ENCODE data around the gene FBXL20.
"Not testable (repeated sequence)": the region's sequence is repeated elsewhere in the genome, so short reads cannot be mapped to it uniquely, and the experiment has no call there.

The FBXL20 gene

DNA sequence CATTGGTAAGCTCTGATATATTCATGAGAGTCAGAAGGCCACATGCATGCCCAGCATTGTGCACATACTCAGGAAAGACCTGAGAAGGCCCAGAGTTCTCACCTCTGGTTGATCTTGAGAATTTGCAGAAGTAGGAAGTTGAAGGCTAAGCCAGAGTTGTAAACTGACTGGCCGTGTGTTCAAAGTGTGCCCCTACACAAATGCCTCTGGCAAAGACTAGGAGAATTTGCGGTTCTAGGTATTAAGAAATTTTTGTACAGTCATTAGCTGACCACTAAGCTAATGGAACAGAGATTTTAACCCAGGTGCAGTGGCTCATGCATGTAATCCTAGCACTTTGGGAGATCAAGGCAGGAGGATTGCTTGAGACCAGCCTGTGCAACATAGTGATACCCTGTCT, 25.0 kb downstream of the FBXL20 start:
- DNase-seq (ENCODE audit: low spot score), result no peak
- TF ChIP-seq, protein P1, sequence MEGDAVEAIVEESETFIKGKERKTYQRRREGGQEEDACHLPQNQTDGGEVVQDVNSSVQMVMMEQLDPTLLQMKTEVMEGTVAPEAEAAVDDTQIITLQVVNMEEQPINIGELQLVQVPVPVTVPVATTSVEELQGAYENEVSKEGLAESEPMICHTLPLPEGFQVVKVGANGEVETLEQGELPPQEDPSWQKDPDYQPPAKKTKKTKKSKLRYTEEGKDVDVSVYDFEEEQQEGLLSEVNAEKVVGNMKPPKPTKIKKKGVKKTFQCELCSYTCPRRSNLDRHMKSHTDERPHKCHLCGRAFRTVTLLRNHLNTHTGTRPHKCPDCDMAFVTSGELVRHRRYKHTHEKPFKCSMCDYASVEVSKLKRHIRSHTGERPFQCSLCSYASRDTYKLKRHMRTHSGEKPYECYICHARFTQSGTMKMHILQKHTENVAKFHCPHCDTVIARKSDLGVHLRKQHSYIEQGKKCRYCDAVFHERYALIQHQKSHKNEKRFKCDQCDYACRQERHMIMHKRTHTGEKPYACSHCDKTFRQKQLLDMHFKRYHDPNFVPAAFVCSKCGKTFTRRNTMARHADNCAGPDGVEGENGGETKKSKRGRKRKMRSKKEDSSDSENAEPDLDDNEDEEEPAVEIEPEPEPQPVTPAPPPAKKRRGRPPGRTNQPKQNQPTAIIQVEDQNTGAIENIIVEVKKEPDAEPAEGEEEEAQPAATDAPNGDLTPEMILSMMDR (IDR thresholded peaks at IDR 0.05; ENCODE audit: extremely low read depth, missing control alignments), result no peak

DNA sequence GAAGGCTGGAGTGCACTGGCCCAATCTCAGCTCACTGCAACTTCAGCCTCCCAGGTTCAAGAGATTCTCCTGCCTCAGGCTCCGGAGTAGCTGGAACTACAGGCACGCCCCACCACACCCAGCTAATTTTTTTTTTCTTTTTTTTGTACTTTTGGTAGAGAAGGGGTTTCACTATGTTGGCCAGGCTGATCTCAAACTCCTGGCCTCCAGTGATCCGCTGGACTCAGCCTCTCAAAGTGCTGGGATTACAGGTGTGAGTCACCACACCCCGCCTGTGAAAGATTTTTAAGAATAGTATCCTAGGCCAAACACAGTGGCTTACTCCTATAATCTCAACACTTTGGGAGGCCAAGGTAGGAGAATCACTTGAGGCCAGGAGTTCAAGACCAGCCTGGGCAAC, 33.6 kb downstream of the FBXL20 start:
- DNase-seq (ENCODE audit: low spot score), result not testable (repeated sequence)

DNA sequence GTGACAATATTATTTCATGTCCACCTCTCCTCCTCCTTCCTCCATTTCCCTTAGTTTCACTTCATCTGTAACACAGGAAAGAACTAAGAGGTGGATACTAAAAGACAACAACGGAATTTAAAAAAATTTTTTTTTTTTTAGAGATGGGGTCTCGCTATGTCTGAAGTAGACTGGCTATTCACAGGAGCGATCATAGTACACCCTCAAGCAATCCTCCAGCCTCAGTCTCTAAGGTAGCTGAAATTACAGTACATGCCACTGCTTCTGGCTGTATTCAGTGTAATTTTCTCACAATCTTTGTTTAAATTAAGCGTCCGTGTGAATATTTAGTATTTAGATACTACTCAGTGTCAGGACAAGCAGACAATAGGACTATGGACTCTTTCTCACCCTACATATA, 35.6 kb downstream of the FBXL20 start:
- TF ChIP-seq, protein P1 (IDR thresholded peaks at IDR 0.05; ENCODE audit: extremely low read depth, missing control alignments), result no peak
- no peak for DNase-seq (ENCODE audit: low spot score)

DNA sequence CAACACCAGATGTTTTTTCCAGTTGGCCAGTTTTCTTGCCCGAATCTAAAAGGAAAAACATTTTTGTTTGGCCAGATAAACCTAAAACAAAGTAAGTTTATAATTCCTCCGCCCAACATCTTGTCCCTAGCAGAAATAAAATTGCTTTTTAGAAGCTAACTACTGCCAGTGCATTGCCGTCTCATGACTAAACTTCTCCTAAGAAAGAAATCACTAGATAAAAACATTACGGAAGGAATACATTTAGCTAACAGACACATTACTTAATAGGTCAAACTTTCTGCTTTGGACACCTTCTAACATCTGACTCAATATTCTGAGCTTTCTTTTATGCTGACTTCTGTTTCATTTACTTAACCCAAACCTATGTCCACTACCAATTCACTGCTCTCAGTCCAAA, 36.2 kb downstream of the FBXL20 start:
- no peak for DNase-seq (ENCODE audit: low spot score)
- TF ChIP-seq, protein P1 (IDR thresholded peaks at IDR 0.05; ENCODE audit: extremely low read depth, missing control alignments), result no peak

DNA sequence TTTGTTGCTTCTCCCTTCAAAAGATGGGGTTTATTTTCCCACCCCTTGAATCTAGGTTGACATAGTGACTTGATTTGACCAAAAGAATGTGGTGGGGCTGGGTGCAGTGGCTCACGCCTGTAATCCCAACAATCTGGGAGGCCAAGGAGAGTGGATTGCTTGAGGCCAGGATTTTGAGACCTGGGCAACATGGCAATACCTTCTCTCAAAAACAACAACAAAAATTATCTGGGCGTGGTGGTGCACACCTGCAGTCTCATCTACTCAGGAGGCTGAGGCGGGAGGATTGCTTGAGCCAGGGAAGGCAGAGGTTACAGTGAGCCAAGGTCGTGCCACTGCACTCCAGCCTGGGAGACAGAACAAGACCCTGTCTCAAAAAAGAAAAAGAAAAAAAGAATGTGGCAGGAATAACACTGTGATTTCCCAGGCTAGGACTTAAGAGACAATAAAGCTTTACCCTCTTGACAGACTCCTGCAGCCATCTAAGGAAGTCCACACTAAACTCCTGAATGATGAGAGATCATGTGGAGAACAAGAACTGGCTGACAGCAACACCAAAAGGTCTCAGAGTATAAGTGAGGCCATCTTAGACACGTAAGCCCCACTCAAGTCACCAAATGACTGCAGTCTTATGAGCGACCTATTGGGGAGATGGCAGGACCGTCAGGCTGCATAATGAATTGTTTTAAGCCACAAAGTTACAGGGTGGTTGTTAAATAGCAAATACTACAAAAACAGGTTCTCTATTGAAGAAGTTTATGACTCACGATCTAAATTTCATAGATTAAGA, 37.0 kb downstream of the FBXL20 start:
- TF ChIP-seq, protein P1 (IDR thresholded peaks at IDR 0.05; ENCODE audit: extremely low read depth, missing control alignments), result no peak
- no peak for DNase-seq (ENCODE audit: low spot score)

DNA sequence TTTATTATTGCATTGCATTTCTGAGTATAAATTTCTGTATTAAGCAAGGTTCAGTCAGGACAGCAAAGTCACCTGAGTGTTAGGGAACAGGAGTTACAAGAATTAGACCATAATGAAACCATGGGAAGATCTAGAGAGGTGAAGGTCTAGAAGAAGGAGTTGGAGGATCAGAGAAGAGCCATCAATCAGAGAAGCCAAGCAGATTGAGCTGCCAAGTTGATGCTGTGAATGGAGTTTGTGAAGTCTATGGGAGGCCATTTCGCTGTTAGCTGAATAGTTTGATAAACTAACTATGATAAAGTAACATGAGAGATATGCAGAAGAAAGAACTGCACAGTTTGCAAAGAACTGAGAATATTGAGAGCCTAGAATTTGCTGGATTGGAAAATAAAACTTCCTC, 40.4 kb downstream of the FBXL20 start:
- TF ChIP-seq, protein P1 (IDR thresholded peaks at IDR 0.05; ENCODE audit: extremely low read depth, missing control alignments), result no peak
- no peak for DNase-seq (ENCODE audit: low spot score)

DNA sequence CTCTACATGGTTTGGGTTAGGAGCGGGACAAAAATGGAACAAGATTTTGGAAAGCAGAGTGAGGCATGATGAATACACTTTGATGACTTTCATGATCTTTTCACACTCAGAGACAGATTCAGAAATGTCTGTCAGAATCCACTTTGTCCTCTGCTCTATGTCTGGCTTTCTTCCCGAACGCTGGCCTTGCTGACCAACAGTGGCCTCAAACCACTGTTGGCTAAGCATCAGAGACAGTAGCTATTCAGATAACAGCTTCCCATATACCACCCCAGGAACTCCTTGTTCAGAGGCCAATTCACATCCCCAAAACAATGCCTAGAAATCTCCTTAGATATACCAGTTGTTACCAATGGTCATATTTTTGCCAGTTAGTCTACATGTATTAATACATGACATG, 40.9 kb downstream of the FBXL20 start:
- TF ChIP-seq, protein P1 (IDR thresholded peaks at IDR 0.05; ENCODE audit: extremely low read depth, missing control alignments), result no peak
- no peak for DNase-seq (ENCODE audit: low spot score)

DNA sequence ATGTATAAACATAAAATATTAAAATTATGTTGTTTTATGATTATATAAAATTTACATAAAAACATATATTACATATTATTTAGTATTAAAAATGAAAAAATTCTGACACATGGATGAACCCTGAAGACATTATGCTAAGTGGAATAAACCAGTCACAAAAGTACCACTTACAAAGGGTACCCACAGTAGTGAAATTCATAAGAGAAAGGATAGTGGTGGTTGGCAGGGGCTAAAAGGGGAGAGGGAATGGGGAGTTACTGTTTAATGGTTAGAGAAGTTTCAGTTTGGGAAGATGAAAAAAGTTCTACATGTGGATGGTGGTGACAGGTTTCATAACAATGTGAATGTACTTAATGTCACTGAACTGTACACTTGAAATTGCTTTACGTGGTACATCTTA, 41.4 kb downstream of the FBXL20 start:
- TF ChIP-seq, protein P1 (IDR thresholded peaks at IDR 0.05; ENCODE audit: extremely low read depth, missing control alignments), result no peak

More for the DNA sequence above, 41.4 kb downstream of the FBXL20 start:
- DNase-seq (ENCODE audit: low spot score), result no peak

All from GM20000 (cell line).